GM18526 (cell line): Measurements from ENCODE around the gene RPP25L.

Source experiments
- POLR2A ChIP-seq: IDR thresholded peaks from 3 replicates; pipeline ENCODE4 v1.6.1; 2011; ENCODE audit not compliant: insufficient read length; ENCODE audit errors: extremely low read depth

Gene RPP25L

GRCh38 chr9:34627716-34628655 lies 16.1 kb upstream of the RPP25L start:
- TF ChIP-seq POLR2A: no peak

- TF ChIP-seq POLR2A: no peak
These were observed 13.2 kb upstream of the RPP25L start for GRCh38 chr9:34625186-34625486.

DNA sequence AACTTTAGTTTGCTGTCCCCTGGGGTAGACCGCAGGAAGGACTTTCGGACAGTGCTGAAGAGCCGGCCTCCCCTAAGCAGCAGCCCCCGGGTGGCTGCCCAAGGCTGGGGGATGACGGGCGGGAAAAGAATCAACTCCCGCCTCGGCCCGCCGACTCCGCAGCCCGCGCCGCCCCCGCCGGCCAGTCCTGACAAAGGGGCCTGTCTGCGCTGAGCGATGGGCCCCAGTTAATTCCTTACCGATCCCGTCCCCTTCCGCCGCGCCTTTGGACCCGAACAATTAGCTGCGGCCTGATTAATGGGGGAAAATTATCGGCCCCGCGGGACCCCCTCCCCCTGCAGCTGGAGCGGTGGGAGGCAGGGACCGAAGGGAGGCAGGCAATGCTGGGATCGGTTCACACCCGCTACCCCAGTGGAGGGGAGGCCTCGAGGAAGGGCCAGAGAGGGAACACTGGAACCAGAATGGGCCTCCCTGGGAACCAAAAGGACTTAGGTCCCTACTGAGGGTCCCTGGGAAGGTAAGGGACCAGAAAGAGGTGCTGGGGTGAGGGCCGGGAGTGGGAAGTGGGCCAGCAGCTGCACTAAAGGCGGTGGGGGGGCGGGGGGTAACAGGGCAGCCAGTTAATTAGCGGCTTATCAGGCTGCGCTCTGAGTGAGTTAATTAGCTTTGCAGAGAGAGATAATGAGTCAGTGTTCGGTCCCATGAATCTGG lies 12.7 kb upstream of the RPP25L start:
- no peak for TF ChIP-seq POLR2A

- TF ChIP-seq POLR2A: no peak
These were observed 11.7 kb upstream of the RPP25L start for GRCh38 chr9:34623374-34624235.

DNA sequence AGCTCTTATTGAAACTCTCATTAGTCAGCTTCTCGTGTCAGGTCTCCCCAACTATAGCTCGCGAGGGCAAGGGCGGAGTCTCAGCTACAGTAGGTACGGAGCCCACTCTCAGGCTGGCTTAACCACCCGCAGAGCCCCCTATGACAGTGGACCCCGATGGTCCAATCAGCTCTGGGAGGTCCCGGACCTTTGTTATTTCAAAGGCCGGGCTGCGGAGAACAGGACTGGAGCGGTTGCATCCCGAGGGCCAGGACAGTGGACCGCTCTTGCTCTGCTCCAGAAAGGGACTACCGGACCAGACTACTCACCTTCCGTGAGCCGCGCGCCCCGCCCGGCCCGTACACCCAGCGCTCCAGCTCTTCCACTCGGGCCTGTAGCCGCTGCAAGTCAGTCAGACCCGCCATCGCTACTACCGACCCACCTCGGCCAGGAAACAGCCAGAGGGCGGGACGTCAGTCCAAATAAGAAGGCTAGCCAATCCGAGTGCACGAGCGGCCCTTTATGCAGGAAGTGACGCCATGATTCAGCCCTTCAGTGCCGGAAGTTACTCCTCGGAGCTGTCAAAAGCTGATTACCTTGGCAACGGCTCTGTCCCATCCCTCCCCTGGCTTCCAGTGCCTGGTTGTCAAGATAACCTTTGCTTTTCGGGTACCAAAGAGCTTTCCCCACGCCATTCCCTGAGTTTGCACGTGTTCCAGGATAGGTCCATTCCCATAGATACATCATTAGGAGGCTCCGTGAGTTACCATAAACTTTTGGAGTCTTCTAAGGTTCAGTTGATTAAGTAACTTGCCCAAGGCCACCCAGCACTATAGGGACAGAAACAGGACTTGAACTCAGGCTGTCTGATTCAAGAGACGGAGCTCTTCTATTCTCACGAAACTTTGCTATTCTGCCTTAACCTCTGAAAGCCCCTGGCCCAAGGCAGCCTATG lies 8.4 kb upstream of the RPP25L start, which contains the start of gene DCTN3:
Gene DCTN3, minus strand, starts transcription at position 435 of the 934 bp plus-strand sequence. Its CDS starts 31 bp downstream, at position 404.
- peak; percentile 71 for TF ChIP-seq POLR2A

GRCh38 chr9:34615132-34615531 lies 3.2 kb upstream of the RPP25L start:
- TF ChIP-seq POLR2A: no peak

DNA sequence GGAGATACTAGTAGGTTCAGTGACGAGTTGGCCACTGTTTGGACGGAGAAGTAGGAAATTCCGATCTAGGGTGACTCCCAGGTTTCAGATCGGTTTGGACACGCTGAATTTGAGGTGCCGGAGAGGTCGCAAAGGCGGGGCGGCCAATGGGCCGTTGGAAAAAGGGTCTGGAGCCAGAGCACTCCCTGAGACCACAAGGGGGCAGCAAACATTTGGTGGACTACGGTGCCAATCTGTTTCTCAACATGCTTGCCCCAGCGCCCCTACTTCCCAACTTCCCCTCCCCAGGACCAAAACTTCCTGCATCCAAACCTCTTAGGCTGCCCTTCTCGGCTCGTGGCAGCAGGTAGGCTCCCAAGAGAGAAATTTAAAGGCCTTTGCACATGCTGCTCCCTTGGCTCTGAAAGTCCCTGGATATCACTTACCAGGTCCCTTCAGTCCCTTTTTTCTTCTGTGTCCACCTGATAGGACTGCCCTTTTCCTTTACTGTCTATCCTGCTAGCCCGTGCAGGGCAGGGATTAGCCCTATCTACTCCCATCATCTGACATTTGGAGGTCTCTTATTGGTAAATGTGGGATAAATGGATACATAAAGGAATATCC lies 992 bp upstream of the RPP25L start:
- TF ChIP-seq POLR2A: no peak

DNA sequence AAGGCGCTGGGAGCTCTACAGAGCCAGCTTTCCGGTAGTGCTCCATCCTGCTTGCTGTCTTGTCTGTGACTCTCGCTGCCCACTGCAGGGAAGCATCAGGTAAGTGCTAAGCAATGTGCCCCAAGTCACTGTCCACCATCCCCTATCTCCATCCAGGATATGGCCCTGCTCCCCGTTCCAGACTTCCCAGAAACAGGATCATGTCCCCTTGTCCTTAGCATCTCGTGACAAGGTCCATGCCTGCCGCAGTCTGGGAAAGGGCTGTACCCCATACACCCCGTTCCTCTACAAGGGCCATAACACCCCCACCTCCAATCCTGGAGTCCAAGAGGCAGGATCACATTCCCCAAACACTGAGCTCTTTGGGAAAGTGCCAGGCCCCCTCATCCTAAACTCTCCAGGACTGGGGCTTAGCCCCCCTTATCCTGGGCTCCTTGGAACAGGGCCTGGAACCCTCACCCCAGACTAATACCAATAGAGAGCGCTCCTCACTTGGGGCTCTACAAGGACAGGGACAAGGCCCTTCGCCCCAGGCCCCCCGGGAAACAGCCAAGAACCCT lies 566 bp downstream of the RPP25L start:
- no peak for TF ChIP-seq POLR2A

- TF ChIP-seq POLR2A: no peak
These were observed 1.3 kb downstream of the RPP25L start for GRCh38 chr9:34610434-34611206.

DNA sequence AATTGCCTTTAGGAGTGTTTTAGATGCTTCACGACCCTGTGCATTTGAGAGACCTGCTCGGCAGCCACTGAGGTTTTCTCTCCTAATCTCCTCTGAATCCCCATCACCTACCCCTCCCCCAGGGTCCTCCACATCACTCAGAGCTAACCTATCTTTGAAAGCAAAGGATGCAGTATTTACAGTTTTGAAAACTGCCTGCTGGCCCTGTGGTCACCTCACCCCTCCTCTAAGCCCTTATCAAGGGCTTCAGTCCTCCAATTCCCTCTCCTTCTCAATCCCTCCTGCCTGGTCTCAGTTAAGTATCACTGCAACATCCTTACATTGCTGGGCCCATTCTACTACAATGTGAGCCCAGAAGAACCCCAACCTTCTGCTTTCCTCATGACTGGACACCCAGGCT lies 4.6 kb downstream of the RPP25L start:
- no peak for TF ChIP-seq POLR2A

DNA sequence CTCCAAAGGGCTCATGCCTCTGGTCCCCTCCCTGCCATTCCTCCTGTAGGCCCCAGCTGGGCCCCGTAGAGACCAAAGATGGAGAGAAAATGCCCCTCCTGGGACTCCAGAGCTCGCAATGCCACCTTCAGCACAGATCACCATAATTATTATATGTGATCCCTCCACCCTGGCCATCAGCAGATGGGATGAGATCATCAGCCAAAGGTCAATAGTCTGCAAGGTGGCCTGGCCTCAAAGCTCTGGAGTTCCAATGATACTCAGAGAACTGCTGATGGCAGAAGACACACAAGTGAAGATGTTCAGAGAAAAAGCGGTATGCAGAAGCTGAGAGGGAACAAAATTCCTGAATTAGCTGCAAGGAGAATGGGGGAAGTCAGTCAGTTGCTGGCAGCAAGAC lies 5.0 kb downstream of the RPP25L start:
- TF ChIP-seq POLR2A: no peak

- no peak for TF ChIP-seq POLR2A
These were observed 5.7 kb downstream of the RPP25L start for GRCh38 chr9:34606190-34606589.

- no peak for TF ChIP-seq POLR2A
These were observed 8.2 kb downstream of the RPP25L start for GRCh38 chr9:34603610-34604231.
